Calu3 (cell line): Measurements from ENCODE around the gene LYPD4. TPM values are rescaled to one million over a fixed set of nuclear protein-coding genes. Genes with fewer than 3 reads are reported as not detected.

ENCODE experiments used
- BruUV-seq: library from RNA; stranded (reverse); fragments of 400-500 nt; replicated peaks from 2 replicates; lab custom pipeline; 2021; lab: Mats Ljungman, UMichigan
- CTCF ChIA-PET: fragments of 300-600 bp; sonication (Branson Sonifier 250); formaldehyde crosslinking; loops from one replicate; lab custom pipeline; 2022; ENCODE audit warnings: antibody characterized with exemption; lab: Charles Lee
- DNase-seq: peaks from one replicate; pipeline ENCODE4 v3.0.0; 2022
- H3K27ac Mint-ChIP-seq: one replicate; pipeline ENCODE4 v1.8.0; 2022; ENCODE audit warnings: mixed read lengths; ENCODE audit not compliant: unreplicated experiment
- H3K27me3 Mint-ChIP-seq: one replicate; pipeline ENCODE4 v1.8.0; 2022; ENCODE audit warnings: mixed read lengths; ENCODE audit not compliant: unreplicated experiment
- H3K36me3 Mint-ChIP-seq: one replicate; pipeline ENCODE4 v1.8.0; 2022; ENCODE audit warnings: mild to moderate bottlenecking, moderate library complexity, mixed read lengths; ENCODE audit not compliant: insufficient read depth, unreplicated experiment
- H3K4me1 Mint-ChIP-seq: one replicate; pipeline ENCODE4 v1.8.0; 2022; ENCODE audit warnings: mild to moderate bottlenecking, low read depth, mixed read lengths; ENCODE audit not compliant: unreplicated experiment
- H3K4me3 Mint-ChIP-seq: one replicate; pipeline ENCODE4 v1.8.0; 2022; ENCODE audit warnings: mild to moderate bottlenecking, low read depth, moderate library complexity, mixed read lengths; ENCODE audit not compliant: unreplicated experiment
- H3K9me3 Mint-ChIP-seq: one replicate; pipeline ENCODE4 v1.8.0; 2022; ENCODE audit warnings: low read depth, mixed read lengths; ENCODE audit not compliant: unreplicated experiment
- CTCF ChIP-seq: fragments of 200-600 bp; IDR thresholded peaks from one replicate; pipeline ENCODE4 v1.8.0; 2022; ENCODE audit warnings: antibody characterized with exemption; ENCODE audit not compliant: unreplicated experiment
- intact Hi-C: fragments of 100-400 bp; cut with micrococcal nuclease; formaldehyde crosslinking; loops from one replicate; pipeline ENCODE4 v1.10.0; 2022; ENCODE audit not compliant: unreplicated experiment
- total RNA-seq: library from RNA; stranded (reverse); gene quantifications from 2 replicates; pipeline ENCODE4 v1.2.3, GENCODE V29; 2022

LYPD4 gene
- total RNA-seq, 1 experiment from 2014 or later, result not detected

- Mint-ChIP-seq H3K36me3 (no peaks in the 10 kb centered on the region), H3K9me3 (no peaks in the 10 kb centered on the region), H3K27ac (no peak overlapping the region), H3K4me1 (no peaks in the 10 kb centered on the region), H3K27me3 (peaks cover 68% of the 10 kb centered on the region), H3K4me3 (no peak overlapping the region)
- no peak for TF ChIP-seq CTCF
- CTCF ChIA-PET, result no interaction called here
- intact Hi-C loops, result no loop called here
- BruUV-seq, result no TSS peak
- DNase-seq, result no peak
Measured at GRCh38 chr19:41853768-41854167, 9.3 kb upstream of the LYPD4 start.

DNA sequence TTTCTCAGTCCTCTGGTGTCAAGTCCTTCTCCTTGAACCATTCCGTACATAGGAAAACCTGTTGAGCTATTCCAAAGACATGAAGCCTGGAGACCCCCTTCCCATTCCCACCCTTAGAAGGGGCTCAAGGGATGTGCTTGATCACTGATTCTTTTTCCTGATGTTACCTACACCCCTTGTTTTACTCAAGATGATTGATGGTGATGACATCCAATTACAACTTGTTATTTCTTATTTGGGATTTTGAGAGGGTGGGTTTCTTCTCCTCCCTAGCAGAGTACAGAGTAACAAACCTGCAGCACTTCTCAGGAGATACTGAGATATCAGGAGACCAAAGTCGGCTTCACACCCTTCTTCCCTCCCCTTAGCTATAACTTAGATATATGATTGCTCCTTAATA is 8.9 kb upstream of the LYPD4 start:
- CTCF ChIA-PET, result no interaction called here
- H3K4me3 Mint-ChIP-seq, result no peak overlapping the region
- H3K36me3 Mint-ChIP-seq, result no peaks in the 10 kb centered on the region
- no peaks in the 10 kb centered on the region for H3K4me1 Mint-ChIP-seq
- BruUV-seq, result no TSS peak
- H3K27me3 Mint-ChIP-seq, result peaks cover 72% of the 10 kb centered on the region
- DNase-seq, result no peak
- intact Hi-C loops, result no loop called here
- TF ChIP-seq CTCF, result no peak
- no peaks in the 10 kb centered on the region for H3K9me3 Mint-ChIP-seq
- H3K27ac Mint-ChIP-seq, result no peak overlapping the region

DNA sequence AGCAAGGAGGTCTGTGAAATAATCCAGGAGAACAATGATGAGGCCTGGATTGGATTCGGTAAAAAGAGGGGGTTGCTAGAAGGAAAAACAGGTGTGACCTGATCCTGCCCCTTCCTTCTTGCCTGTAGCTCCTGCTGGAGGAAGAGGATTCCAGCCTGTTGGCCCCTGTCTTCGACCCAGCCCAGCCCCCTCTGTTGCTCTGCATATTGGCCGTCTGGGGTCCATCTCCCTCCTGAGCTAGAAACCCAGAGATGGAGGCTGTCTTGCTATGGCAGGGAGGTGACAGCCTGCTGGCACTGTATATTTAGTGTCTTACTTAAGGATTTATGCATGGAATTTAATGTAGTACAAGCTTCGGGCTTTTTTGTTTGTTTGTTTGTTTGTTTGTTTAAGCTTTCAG is 7.0 kb upstream of the LYPD4 start:
- BruUV-seq, result no TSS peak
- no peaks in the 10 kb centered on the region for H3K36me3 Mint-ChIP-seq
- no peak for DNase-seq
- no peak overlapping the region for H3K4me3 Mint-ChIP-seq
- no peaks in the 10 kb centered on the region for H3K4me1 Mint-ChIP-seq
- H3K27me3 Mint-ChIP-seq, result peaks cover 79% of the 10 kb centered on the region
- intact Hi-C loops, result no loop called here
- no peak for TF ChIP-seq CTCF
- no peak overlapping the region for H3K27ac Mint-ChIP-seq
- no peaks in the 10 kb centered on the region for H3K9me3 Mint-ChIP-seq
- CTCF ChIA-PET, result interaction anchor here (1.3 to 2.2 kb wide), 2 partner anchors 8 to 13 kb away, joined by 3 to 5 read pairs; partner anchors contain the start of gene RPS19

DNA sequence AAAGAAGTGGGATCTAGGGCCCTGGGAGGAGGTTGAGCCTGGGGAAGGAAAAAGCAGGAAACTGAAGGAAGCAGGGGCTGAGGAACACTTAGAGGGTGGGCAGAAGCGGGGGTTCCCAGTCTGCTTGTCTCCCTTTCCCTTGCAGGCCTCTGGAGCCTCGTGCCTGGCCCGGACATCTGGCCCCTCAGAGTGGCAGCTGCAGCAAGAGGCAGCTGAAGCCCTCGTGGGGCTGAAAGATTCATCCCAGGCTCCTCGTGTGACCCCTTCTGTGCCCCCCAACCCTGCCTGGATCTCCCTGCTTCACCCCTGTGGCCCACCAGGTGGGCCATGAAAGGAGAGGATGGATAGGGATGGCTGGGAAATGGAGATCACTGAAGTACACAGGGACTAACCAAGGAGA is 5.9 kb upstream of the LYPD4 start:
- Mint-ChIP-seq H3K4me3 (no peak overlapping the region), H3K4me1 (no peaks in the 10 kb centered on the region), H3K36me3 (no peaks in the 10 kb centered on the region), H3K9me3 (no peaks in the 10 kb centered on the region), H3K27ac (no peak overlapping the region), H3K27me3 (peaks cover 88% of the 10 kb centered on the region)
- BruUV-seq, result no TSS peak
- intact Hi-C loops, result no loop called here
- no peak for DNase-seq
- CTCF ChIA-PET, result interaction anchor here (0.6 to 2.2 kb wide), 3 partner anchors 9 to 367 kb away, joined by 3 to 5 read pairs (median 5); partner anchors contain the start of gene RPS19
- TF ChIP-seq CTCF, result no peak
